H1 (cell line): ENCODE results near the gene DAP. TPM values are rescaled to one million over a fixed set of nuclear protein-coding genes. Genes with fewer than 3 reads are reported as not detected.

ENCODE experiments used
- CTCF ChIA-PET: fragments of 300-600 bp; sonication (Branson Sonifier 250); formaldehyde crosslinking; loops from one replicate; lab custom pipeline; 2021; ENCODE audit not compliant: partially characterized antibody; lab: Charles Lee
- POLR2A ChIA-PET: fragments of 300-600 bp; sonication (Branson Sonifier 250); formaldehyde crosslinking; loops from one replicate; lab custom pipeline; 2021; ENCODE audit warnings: inconsistent platforms; ENCODE audit not compliant: partially characterized antibody; lab: Charles Lee
- DNase-seq, 2 experiments: peaks; one replicate each; pipeline versions ENCODE4 v3.0.0 to v3.0.0-alpha.2; 2010 to 2022; ENCODE audit warnings: low spot score in 2 of 2, low read depth in 1 of 2, mixed read lengths in 1 of 2
- FAIRE-seq: peaks from 2 replicates; lab custom pipeline; 2011; peaks lifted over from hg19 to GRCh38; lab: Jason Lieb, UNC
- H2AFZ ChIP-seq: 2 replicates; pipeline ENCODE4 v1.8.1; 2012; ENCODE audit warnings: low read length, inconsistent platforms
- H2AK5ac ChIP-seq: 2 replicates; pipeline ENCODE4 v1.6.1; 2013; ENCODE audit warnings: low read depth, low read length
- H2BK120ac ChIP-seq: replicated peaks from 2 replicates; pipeline ENCODE3; 2013; ENCODE audit warnings: low read depth, low read length, inconsistent platforms
- H2BK12ac ChIP-seq: 2 replicates; pipeline ENCODE4 v1.6.1; 2013; ENCODE audit warnings: low read depth, low read length
- H2BK15ac ChIP-seq: 2 replicates; pipeline ENCODE4 v1.6.1; 2013; ENCODE audit warnings: low read length
- H2BK20ac ChIP-seq: 2 replicates; pipeline ENCODE4 v1.6.1; 2013; ENCODE audit warnings: low read length
- H2BK5ac ChIP-seq: 2 replicates; pipeline ENCODE4 v1.6.1; 2013; ENCODE audit warnings: low read depth, low read length
- H3K14ac ChIP-seq: 2 replicates; pipeline ENCODE4 v1.6.1; 2013; ENCODE audit warnings: inconsistent platforms; ENCODE audit not compliant: insufficient read length
- H3K18ac ChIP-seq: 2 replicates; pipeline ENCODE4 v1.6.1; 2013; ENCODE audit warnings: low read length; ENCODE audit errors: extremely low read depth
- H3K23ac ChIP-seq: 2 replicates; pipeline ENCODE4 v1.6.1; 2013; ENCODE audit warnings: inconsistent platforms; ENCODE audit not compliant: insufficient read length
- H3K23me2 ChIP-seq: 2 replicates; pipeline ENCODE4 v1.6.1; 2013; ENCODE audit warnings: low read depth, low read length
- H3K27ac ChIP-seq: 2 replicates; pipeline ENCODE4 v1.6.1; 2011; ENCODE audit warnings: low read depth, low read length, inconsistent platforms
- H3K27me3 ChIP-seq, 4 experiments: replicated peaks in 1 of 4; 1 replicate in 1 of 4; 2 replicates in 3 of 4; pipeline versions ENCODE4 v1.6.1 to v1.8.1; 2011 to 2013; ENCODE audit warnings: low read length in 3 of 4, mild to moderate bottlenecking in 3 of 4, inconsistent platforms in 2 of 4, mixed read lengths in 2 of 4, moderate library complexity in 1 of 4; ENCODE audit not compliant: control insufficient read depth in 3 of 4, insufficient read depth in 3 of 4; ENCODE audit errors: extremely low read depth in 1 of 4
- H3K36me3 ChIP-seq, 4 experiments: 2 replicates each; pipeline versions ENCODE4 v1.6.1 to v1.8.1; 2011 to 2013; ENCODE audit warnings: mild to moderate bottlenecking in 4 of 4, low read length in 3 of 4, moderate library complexity in 2 of 4, control low read depth in 1 of 4, inconsistent platforms in 1 of 4; ENCODE audit not compliant: insufficient read depth in 4 of 4, control insufficient read depth in 2 of 4
- H3K4ac ChIP-seq: replicated peaks from 2 replicates; pipeline ENCODE3; 2013; ENCODE audit warnings: low read length, low read depth, mixed read lengths, inconsistent platforms; ENCODE audit not compliant: insufficient read length
- H3K4me1 ChIP-seq, 4 experiments: replicated peaks in 1 of 4; 1 replicate in 1 of 4; 2 replicates in 3 of 4; pipeline versions ENCODE4 v1.6.1 to v1.8.1; 2011 to 2013; ENCODE audit warnings: low read length in 3 of 4, inconsistent platforms in 2 of 4, mixed read lengths in 1 of 4; ENCODE audit not compliant: insufficient read depth in 4 of 4, control insufficient read depth in 3 of 4
- H3K4me2 ChIP-seq, 2 experiments: 2 replicates each; pipeline versions ENCODE4 v1.6.1 to v1.8.1; 2011 to 2013; ENCODE audit warnings: low read depth in 2 of 2, low read length in 2 of 2, control low read depth in 1 of 2, inconsistent platforms in 1 of 2, mild to moderate bottlenecking in 1 of 2; ENCODE audit not compliant: insufficient read depth in 1 of 2
- H3K4me3 ChIP-seq, 4 experiments: fragments of 200-600, 300-600 bp in 1 of 4; sonication (generic), shearing (Covaris generic), sonication (Bioruptor Twin) in 1 of 4; 2 replicates each; pipeline versions ENCODE4 v1.5.1 to v1.8.1; 2011 to 2016; ENCODE audit warnings: low read length in 4 of 4, low read depth in 3 of 4, control low read depth in 2 of 4, inconsistent platforms in 2 of 4, mild to moderate bottlenecking in 2 of 4, mixed read lengths in 1 of 4, moderate library complexity in 1 of 4; ENCODE audit not compliant: insufficient read depth in 2 of 4; ENCODE audit errors: extremely low read depth in 1 of 4
- H3K56ac ChIP-seq: replicated peaks from 2 replicates; pipeline ENCODE3; 2013; ENCODE audit warnings: low read depth, mild to moderate bottlenecking, mixed read lengths, low read length, inconsistent platforms; ENCODE audit not compliant: insufficient read length
- H3K79me1 ChIP-seq: 2 replicates; pipeline ENCODE4 v1.6.1; 2013; ENCODE audit warnings: low read depth, low read length, control low read depth
- H3K79me2 ChIP-seq, 2 experiments: 2 replicates each; pipeline versions ENCODE4 v1.6.1 to v1.8.1; 2012 to 2013; ENCODE audit warnings: low read length in 2 of 2, mild to moderate bottlenecking in 2 of 2, inconsistent platforms in 1 of 2; ENCODE audit not compliant: insufficient read depth in 2 of 2, control insufficient read depth in 1 of 2
- H3K9ac ChIP-seq, 4 experiments: replicated peaks in 1 of 4; 1 replicate in 1 of 4; 2 replicates in 3 of 4; pipeline versions ENCODE4 v1.6.1 to v1.8.1; 2011 to 2013; ENCODE audit warnings: low read depth in 3 of 4, low read length in 3 of 4, control low read depth in 2 of 4, mild to moderate bottlenecking in 2 of 4, moderate library complexity in 2 of 4, inconsistent platforms in 1 of 4; ENCODE audit errors: extremely low read depth in 1 of 4
- H3K9me3 ChIP-seq, 2 experiments: 2 replicates each; pipeline versions ENCODE4 v1.6.1 to v1.8.1; 2012 to 2013; ENCODE audit warnings: mild to moderate bottlenecking in 2 of 2, moderate library complexity in 2 of 2, control low read depth in 1 of 2, inconsistent platforms in 1 of 2, low read depth in 1 of 2, low read length in 1 of 2, mixed read lengths in 1 of 2; ENCODE audit not compliant: insufficient read depth in 2 of 2
- H4K20me1 ChIP-seq, 2 experiments: replicated peaks in 1 of 2; 2 replicates each; pipeline versions ENCODE3 to v1.8.1; 2011 to 2013; ENCODE audit warnings: inconsistent platforms in 2 of 2, low read length in 2 of 2, mild to moderate bottlenecking in 1 of 2; ENCODE audit not compliant: insufficient read depth in 2 of 2, control insufficient read depth in 1 of 2
- H4K5ac ChIP-seq: 2 replicates; pipeline ENCODE4 v1.6.1; 2013; ENCODE audit warnings: low read length, low read depth, mixed read lengths, inconsistent platforms; ENCODE audit not compliant: insufficient read length
- H4K8ac ChIP-seq: 2 replicates; pipeline ENCODE4 v1.8.0; 2013; ENCODE audit warnings: mild to moderate bottlenecking, moderate library complexity, low read length, inconsistent platforms; ENCODE audit not compliant: insufficient read depth; ENCODE audit errors: extremely low read depth
- H4K91ac ChIP-seq: replicated peaks from 2 replicates; pipeline ENCODE3; 2013; ENCODE audit warnings: low read length, mixed read lengths, inconsistent platforms; ENCODE audit not compliant: insufficient read length
- EZH2 ChIP-seq: fragments of 200-600 bp; sonication (generic); IDR thresholded peaks from 2 replicates; pipeline ENCODE4 v1.7.1; 2012; ENCODE audit warnings: low read depth, mild to moderate bottlenecking, moderate library complexity, low read length, inconsistent platforms; ENCODE audit not compliant: severe bottlenecking
- PHF8 ChIP-seq: fragments of 200-600 bp; sonication (generic); conservative IDR thresholded peaks from 2 replicates; pipeline ENCODE4 v1.7.1; 2012; ENCODE audit warnings: low read depth, mild to moderate bottlenecking, inconsistent platforms, low read length, moderate library complexity
- POU5F1 ChIP-seq: IDR thresholded peaks from 2 replicates; pipeline ENCODE4 v1.6.1; 2011; ENCODE audit warnings: low read depth, mild to moderate bottlenecking, low read length, moderate library complexity
- RXRA ChIP-seq: IDR thresholded peaks from 2 replicates; pipeline ENCODE4 v1.6.1; 2011; ENCODE audit warnings: low read depth, mild to moderate bottlenecking, low read length, moderate library complexity; ENCODE audit not compliant: insufficient read depth
- WGBS, 2 experiments: shearing (Covaris generic) in 1 of 2; methylation state at CpG; one replicate each; pipeline versions ENCODE4 v1.1.6 to v1.1.7; 2013 to 2015; ENCODE audit warnings: low lambda C conversion rate in 2 of 2, mixed read lengths in 2 of 2, inconsistent platforms in 1 of 2, low coverage in 1 of 2, missing lambda C conversion rate in 1 of 2; ENCODE audit not compliant: insufficient replicate concordance in 2 of 2, insufficient coverage in 1 of 2, insufficient read length in 1 of 2; ENCODE audit errors: extremely low coverage in 1 of 2, missing lambda C conversion rate in 1 of 2; 5-methylcytosine and 5-hydroxymethylcytosine counted together
- polyA plus RNA-seq, 7 experiments: library from polyadenylated mRNA; depleted of rRNA in 3 of 7; stranded (reverse) in 5 of 7; unstranded in 2 of 7; fragments of >200 nt in 5 of 7; fragments of 200-250 nt in 2 of 7; gene quantifications; 1 replicate in 5 of 7; 2 replicates in 1 of 7; 4 replicates in 1 of 7; pipeline versions ENCODE4 v1.2.1 to v1.2.3, GENCODE V29; 2011 to 2013; ENCODE audit warnings: missing spikeins in 2 of 7, mixed read lengths in 2 of 7
- total RNA-seq: library from RNA; stranded (reverse); fragmentation: NEBNext Ultra II Directional; extraction: Animal tissue kit (Norgen Biotek cat#: 25700); gene quantifications from 2 replicates; pipeline ENCODE4 v1.2.1, GENCODE V29; 2021
- TF ChIP-seq, protein P1 (sequence below): IDR thresholded peaks from 2 replicates; pipeline ENCODE4 v1.6.1; 2011; ENCODE audit warnings: low read length, improper control_type of control experiment

DAP gene
- total and polyA plus RNA-seq, 2 of the 8 experiments (the other 6 are each of a cell fraction or from before 2014, with no cell fraction given): 26.2 to 44.4 TPM

DNA sequence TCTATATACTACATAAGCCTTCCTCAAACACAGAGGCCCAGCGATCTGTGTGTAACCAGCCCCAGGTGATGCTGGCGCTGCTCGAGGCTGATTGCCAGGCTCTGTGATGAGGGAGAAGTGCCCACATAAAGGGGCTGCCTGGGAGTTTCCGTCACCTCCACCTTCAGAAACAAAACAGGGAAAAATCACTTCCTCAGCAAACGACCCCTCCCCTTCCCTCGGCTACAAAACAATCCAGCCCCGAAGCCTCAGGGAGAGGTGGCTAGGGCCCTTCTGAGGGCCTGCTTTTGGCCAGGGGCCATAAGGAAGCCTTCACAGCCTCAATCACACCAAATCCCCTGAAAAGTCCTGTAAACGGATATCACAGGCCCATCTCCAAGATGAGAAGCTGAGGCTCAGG lies 51.1 kb downstream of the DAP start:
- Histone ChIP-seq H3K4me3 (no peak overlapping the region), H4K5ac (no peak overlapping the region), H3K79me1 (peaks cover 4% of the 10 kb centered on the region; the same call in 1 of the 2 replicates), H4K8ac (peak overlapping the region; percentile 51; the same call in 1 of the 2 replicates), H4K20me1 (peaks cover 0 to 7% of the 10 kb centered on the region in 2 experiments), H3K56ac (no peak overlapping the region), H3K23ac (no peak overlapping the region), H3K9me3 (no peaks in the 10 kb centered on the region), H3K9ac (no peak overlapping the region), H2AK5ac (no peak overlapping the region; the same call in 1 of the 2 replicates), H4K91ac (no peak overlapping the region), H3K23me2 (peaks cover 3% of the 10 kb centered on the region; the same call in 1 of the 2 replicates), H3K36me3 (no peaks in the 10 kb centered on the region), H3K27me3 (no peaks in the 10 kb centered on the region), H3K79me2 (no peaks in the 10 kb centered on the region), H2BK15ac (no peak overlapping the region), H3K4ac (no peak overlapping the region), H3K14ac (no peak overlapping the region), H2BK120ac (no peak overlapping the region), H3K27ac (no peak overlapping the region), H2AFZ (no peak overlapping the region), H2BK12ac (no peak overlapping the region), H2BK5ac (no peak overlapping the region), H3K4me2 (no peak overlapping the region), H3K18ac (no peak overlapping the region), H3K4me1 (peaks cover 0 to 12% (median 10%) of the 10 kb centered on the region in 4 experiments; a peak in 6 of 7 replicates), H2BK20ac (no peak overlapping the region)
- DNase-seq (no peak), FAIRE-seq (no peak)
- POLR2A ChIA-PET: interaction anchor here (1.2 kb wide), 1 partner anchor 51 kb away, joined by 3 read pairs; the partner anchor contains the start of gene DAP
- CTCF ChIA-PET: interaction anchor here (1.8 kb wide), 1 partner anchor 8 kb away, joined by 10 read pairs; no protein-coding TSS in a partner anchor
- 77% methylated on average over 8 of the region's 8 CpGs; no CpG with 5 or more reads in 1 of the 2 experiments for WGBS, 2 experiments
- no peak for TF ChIP-seq PHF8
- TF ChIP-seq, protein P1, sequence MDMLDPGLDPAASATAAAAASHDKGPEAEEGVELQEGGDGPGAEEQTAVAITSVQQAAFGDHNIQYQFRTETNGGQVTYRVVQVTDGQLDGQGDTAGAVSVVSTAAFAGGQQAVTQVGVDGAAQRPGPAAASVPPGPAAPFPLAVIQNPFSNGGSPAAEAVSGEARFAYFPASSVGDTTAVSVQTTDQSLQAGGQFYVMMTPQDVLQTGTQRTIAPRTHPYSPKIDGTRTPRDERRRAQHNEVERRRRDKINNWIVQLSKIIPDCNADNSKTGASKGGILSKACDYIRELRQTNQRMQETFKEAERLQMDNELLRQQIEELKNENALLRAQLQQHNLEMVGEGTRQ: no peak
- no peak for TF ChIP-seq RXRA
- no peak for TF ChIP-seq EZH2
- TF ChIP-seq POU5F1: no peak
